GM12874 (cell line): ENCODE data around the gene ZNF200.

Source experiments
- TF ChIP-seq, protein P1 (sequence below): IDR thresholded peaks from 2 replicates; pipeline ENCODE4 v1.5.1; 2011; ENCODE audit warnings: low read depth, mild to moderate bottlenecking, control low read depth, low read length, moderate library complexity; ENCODE audit not compliant: insufficient read depth

Gene ZNF200

DNA sequence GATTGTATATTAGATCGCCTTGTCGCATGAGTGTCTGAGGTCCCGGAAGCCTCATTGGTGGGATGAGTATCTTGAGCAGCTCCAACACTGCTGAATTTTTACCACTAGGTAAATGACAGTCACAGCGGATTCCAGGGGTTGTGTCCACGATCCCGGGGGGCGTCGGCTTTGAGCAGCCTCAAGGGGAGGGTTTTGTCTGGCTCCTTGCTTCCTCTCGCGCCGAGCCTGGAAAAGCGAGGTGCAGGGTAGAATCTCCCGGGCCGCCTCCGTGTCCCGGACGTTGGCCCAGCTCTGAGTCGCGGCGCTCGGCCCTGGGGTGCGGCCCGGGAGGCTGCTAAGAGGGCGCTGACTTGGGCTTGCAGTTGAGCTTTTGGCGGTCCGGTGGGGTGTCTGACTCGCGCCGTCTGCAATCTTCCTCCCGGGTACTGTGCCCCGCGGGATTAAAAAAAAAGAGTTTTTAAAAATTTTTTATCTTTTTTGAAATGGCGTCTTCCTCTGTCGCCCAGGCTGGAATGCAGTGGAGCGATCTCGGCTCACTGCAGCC lies 42.4 kb downstream of the ZNF200 start:
- TF ChIP-seq, protein P1, sequence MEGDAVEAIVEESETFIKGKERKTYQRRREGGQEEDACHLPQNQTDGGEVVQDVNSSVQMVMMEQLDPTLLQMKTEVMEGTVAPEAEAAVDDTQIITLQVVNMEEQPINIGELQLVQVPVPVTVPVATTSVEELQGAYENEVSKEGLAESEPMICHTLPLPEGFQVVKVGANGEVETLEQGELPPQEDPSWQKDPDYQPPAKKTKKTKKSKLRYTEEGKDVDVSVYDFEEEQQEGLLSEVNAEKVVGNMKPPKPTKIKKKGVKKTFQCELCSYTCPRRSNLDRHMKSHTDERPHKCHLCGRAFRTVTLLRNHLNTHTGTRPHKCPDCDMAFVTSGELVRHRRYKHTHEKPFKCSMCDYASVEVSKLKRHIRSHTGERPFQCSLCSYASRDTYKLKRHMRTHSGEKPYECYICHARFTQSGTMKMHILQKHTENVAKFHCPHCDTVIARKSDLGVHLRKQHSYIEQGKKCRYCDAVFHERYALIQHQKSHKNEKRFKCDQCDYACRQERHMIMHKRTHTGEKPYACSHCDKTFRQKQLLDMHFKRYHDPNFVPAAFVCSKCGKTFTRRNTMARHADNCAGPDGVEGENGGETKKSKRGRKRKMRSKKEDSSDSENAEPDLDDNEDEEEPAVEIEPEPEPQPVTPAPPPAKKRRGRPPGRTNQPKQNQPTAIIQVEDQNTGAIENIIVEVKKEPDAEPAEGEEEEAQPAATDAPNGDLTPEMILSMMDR = no peak

DNA sequence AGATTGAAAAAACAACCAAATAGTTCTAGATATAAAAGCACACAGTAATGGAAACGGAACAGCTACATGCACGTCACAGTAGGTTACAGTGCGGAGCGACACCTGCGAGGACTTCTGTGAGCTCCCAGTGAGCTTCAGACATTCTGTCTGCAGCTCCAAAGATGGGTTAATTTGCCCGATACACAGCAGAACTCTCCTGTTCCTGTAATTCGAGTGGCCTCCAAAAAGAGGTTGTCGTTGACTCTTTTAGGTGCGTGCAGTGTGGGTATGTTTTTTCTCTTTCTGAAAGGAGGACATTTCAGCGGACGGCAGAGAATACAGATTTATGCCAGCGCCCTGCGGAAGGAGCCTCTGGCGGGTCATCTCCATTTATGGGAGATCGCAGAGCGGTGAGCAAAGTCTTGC lies 44.0 kb downstream of the ZNF200 start:
- TF ChIP-seq, protein P1 = no peak

DNA sequence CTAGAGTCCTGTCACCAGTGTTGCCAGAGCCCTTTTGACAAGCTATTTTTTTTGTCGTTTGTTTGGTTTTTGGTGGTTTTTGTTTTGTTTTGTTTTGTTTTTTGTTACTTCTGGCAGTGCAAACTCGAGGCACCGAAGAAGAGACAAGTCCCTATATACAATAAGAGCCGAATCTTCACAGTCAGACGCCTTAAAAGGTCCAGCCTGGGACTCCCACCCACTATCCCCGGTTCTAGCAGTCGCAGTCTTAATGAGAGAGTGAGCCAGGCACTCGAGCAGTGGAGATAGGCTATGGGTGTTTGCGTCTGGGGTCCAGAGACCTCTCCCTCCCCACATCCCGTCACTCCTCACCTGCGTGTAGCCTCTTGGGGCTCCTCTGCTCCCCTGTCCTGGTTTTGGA lies 45.1 kb downstream of the ZNF200 start:
- TF ChIP-seq, protein P1 = no peak

DNA sequence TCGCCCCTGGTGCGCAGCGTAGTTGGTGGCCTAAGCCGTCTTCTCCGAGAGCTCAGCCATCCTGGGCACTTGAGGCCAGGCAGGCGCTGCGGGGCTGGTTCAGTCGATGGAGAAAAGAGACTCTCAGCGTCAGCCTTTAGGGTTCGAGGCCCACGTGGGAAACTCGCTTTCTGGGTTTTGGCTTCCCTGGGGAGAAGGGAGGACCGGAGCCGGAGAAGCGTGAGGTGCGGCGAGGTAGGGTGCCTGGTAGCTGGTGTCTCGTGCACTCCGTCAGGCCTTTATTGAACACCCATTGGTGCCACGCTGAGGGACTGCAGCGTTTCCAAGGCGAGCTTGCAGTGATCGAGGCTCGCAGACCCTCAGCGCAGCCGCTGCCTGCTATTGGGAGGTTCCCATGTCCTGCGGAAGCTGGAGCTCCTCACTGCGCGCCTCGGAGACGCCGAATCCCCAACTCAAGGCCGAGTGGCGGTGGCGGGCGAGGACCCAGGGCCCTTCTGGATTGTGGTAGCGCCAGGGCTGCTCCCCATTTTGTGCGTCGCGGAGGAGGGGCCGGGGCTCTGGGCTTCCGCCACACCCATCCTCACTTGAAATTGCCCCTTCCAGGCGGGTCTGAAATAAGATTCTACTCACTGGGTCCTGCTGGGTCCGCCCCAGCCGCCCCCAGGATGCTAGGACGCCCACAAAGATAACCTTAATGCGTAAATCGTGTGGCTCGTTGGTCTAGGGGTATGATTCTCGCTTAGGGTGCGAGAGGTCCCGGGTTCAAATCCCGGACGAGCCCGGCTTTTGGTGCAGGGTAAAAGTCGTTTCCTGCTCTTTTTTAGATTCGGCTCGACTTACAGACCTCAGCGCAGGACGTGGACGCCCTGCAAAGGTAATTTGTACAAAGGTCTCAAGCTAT lies 45.8 kb downstream of the ZNF200 start:
- TF ChIP-seq, protein P1 = no peak

DNA sequence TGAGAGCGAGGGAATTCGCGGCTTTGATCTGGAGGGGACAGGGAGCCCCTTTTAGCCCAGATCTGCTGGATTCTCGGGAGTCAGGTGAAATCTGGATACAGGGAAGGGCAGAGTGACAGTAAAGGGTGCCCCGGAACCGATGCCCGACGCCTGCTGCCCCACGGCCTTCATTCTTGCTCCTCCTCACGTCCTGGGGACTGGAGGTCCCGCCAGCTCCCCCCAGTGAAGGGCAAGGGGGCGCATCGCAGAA lies 46.4 kb downstream of the ZNF200 start:
- TF ChIP-seq, protein P1 = no peak

DNA sequence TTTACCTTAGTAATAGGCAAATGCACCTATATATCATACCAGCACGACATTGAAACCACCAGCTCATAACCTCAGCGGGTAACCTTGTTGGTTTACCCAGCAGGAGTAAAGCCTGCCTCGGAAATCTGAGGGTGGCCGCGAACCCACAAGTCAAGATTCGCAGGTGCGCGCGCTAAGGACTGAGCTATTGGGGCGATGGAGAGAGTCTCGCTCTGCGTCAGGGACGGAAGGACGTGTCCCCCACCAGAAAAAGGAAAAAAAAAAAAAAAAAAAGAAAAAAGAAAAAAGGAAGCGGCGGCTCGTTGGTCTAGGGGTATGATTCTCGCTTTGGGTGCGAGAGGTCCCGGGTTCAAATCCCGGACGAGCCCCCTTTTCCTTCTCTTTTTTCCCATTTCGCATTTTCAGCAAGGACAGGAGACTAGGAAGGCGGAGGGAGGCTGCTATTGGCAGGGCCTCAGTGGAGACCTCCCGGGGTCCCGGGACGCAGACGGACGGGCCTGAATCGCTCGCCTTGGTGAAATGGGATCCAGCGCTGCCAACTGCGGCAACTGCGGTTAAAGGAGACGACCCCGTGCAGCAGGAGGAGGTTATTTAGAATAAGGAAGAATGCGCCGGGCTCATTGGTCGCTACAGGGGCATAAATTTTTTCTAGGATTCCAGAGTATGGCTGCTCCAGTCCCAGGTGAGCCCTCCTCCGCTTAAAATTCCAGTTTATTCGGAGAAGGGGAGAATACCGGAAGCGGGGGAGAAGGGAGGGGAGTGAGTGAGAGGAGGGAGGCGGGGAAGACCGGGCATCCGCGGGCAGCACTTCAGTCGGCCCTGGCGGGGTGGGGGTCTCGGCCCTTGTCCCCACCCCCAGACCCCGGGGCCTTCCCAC lies 46.9 kb downstream of the ZNF200 start, which contains the start of gene OR1F1:
TSS of gene OR1F1 (plus strand) at position 407 of the 877 bp plus-strand sequence.
- TF ChIP-seq, protein P1 = no peak

DNA sequence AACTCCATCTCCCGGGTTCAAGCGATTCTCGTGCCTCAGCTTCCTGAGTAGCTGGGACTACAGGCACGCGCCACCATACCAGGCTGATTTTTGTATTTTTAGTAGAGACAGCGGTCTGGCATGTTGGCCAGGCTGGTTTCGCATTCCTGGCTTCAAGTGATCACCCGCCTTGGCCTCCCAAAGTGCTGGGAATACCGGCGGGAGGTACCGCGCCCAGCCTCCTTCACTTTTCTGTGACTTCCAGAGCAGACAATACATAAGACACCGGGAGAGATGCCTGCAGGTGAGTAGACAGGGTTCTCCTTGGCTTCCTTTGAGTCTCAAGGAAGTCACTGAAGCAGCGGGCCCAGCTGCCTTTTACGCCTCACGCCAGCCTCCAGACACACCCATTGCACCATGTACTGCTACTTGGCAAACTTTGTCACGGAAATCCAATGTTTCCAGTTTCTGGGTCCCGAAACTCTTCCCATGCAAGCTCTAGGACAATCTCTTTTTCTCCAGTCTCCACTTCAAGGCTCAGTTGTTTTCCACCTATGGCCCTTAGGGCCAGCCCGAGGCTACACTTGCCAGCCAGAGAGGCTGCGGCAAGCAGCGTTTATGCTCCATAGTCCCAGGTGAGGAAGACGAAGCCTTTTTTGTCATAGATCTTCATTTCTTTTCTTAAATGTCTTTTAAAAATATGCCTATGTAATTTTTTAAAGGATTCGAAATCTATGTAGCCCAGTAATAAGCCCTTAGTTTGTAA lies 47.8 kb downstream of the ZNF200 start:
- TF ChIP-seq, protein P1 = no peak
